ENCODE measurements around the gene B3GALNT1. TPM values are rescaled to one million over a fixed set of nuclear protein-coding genes. Genes with fewer than 3 reads are reported as not detected.
A peak's percentile ranks its signal among the peaks of the same experiment; 100 is the strongest.

Gene B3GALNT1
- total and polyA plus RNA-seq, 4 donors: 4.6 to 24.0 (median 15.3) TPM

DNA sequence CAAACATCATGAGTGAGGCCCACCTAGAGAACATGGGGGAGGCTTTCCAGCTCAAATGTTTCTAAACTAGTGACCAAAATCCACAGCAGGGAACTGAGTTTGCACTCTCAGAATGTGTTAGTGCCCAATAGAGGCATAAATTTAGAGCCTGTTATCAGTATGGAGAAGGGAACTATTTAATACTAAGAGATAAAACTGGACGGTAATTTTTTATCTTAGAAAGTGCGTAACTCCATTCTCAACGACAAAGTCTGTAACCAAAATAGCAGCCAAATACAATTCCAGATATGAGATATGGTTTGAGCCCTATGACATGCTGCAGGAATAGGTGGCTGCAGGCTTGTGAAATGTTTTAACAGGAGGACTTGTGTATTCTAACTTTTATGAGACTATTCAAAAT is 3.5 kb downstream of the B3GALNT1 start:
- no peak for DNase-seq
- Histone ChIP-seq H3K9me3 (ENCODE audit: control insufficient read depth in 4 of 4, insufficient read depth in 3 of 4, low read length in 3 of 4) (peaks cover 0 to 3% (median 0%) of the 10 kb centered on the region in 4 donors), H3K27me3 (ENCODE audit: control insufficient read depth in 3 of 3, insufficient read depth in 3 of 3, low read length in 2 of 3) (no peaks in the 10 kb centered on the region), H3K4me1 (ENCODE audit: control insufficient read depth in 5 of 5, insufficient read depth in 5 of 5, low read length in 5 of 5) (peaks cover 0 to 12% (median 3%) of the 10 kb centered on the region in 5 donors), H3K9ac (ENCODE audit: insufficient read depth in 1 of 2, low read length in 2 of 2) (no peak overlapping the region), H3K36me3 (ENCODE audit: control insufficient read depth in 4 of 4, insufficient read depth in 4 of 4, low read length in 4 of 4) (peaks cover 1 to 32% (median 11%) of the 10 kb centered on the region in 4 donors), H3K4me3 (no peak overlapping the region), H3K27ac (ENCODE audit: low read depth in 1 of 2, low read length in 1 of 2) (peak overlapping the region in 1 of 2 donors; percentile 72)
- 77 to 92% methylated on average over 3 of the region's 3 CpGs for WGBS, 2 donors
- TF ChIP-seq, protein P1, sequence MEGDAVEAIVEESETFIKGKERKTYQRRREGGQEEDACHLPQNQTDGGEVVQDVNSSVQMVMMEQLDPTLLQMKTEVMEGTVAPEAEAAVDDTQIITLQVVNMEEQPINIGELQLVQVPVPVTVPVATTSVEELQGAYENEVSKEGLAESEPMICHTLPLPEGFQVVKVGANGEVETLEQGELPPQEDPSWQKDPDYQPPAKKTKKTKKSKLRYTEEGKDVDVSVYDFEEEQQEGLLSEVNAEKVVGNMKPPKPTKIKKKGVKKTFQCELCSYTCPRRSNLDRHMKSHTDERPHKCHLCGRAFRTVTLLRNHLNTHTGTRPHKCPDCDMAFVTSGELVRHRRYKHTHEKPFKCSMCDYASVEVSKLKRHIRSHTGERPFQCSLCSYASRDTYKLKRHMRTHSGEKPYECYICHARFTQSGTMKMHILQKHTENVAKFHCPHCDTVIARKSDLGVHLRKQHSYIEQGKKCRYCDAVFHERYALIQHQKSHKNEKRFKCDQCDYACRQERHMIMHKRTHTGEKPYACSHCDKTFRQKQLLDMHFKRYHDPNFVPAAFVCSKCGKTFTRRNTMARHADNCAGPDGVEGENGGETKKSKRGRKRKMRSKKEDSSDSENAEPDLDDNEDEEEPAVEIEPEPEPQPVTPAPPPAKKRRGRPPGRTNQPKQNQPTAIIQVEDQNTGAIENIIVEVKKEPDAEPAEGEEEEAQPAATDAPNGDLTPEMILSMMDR (IDR thresholded peaks at IDR 0.05; ENCODE audit: control extremely low read depth, extremely low read depth): no peak
- ATAC-seq (ENCODE audit: insufficient read depth, low FRiP score): no peak

DNA sequence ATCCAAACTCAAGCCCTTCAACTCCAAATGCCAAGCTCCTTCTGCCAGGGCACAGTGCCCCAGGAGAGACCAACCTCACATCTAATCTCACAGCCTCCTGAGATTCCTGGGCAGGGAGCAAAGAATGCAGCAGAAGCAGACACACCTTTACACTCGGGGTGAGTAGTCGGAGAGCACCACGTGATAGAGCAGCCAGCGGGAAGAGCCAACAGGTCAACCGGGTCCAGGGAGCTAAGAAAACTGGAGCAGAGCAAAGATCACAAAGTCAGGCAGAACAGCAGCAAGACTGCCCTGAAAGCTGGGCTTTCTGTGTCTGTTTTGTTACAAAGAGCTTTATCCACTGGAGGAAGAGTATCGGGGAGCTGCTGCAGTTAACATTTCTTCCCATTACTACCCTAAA is 4.2 kb downstream of the B3GALNT1 start:
- Histone ChIP-seq H3K9ac (ENCODE audit: insufficient read depth in 1 of 2, low read length in 2 of 2) (no peak overlapping the region), H3K36me3 (ENCODE audit: control insufficient read depth in 4 of 4, insufficient read depth in 4 of 4, low read length in 4 of 4) (peaks cover 1 to 32% (median 11%) of the 10 kb centered on the region in 4 donors), H3K9me3 (ENCODE audit: control insufficient read depth in 4 of 4, insufficient read depth in 3 of 4, low read length in 3 of 4) (peaks cover 0 to 3% (median 0%) of the 10 kb centered on the region in 4 donors), H3K4me1 (ENCODE audit: control insufficient read depth in 5 of 5, insufficient read depth in 5 of 5, low read length in 5 of 5) (peaks cover 0 to 12% (median 3%) of the 10 kb centered on the region in 5 donors), H3K27me3 (ENCODE audit: control insufficient read depth in 3 of 3, insufficient read depth in 3 of 3, low read length in 2 of 3) (no peaks in the 10 kb centered on the region), H3K27ac (ENCODE audit: low read depth in 1 of 2, low read length in 1 of 2) (peak overlapping the region in 1 of 2 donors; percentile 51), H3K4me3 (no peak overlapping the region)
- WGBS, 2 donors: 81 to 89% methylated on average over 6 of the region's 6 CpGs
- ATAC-seq (ENCODE audit: insufficient read depth, low FRiP score) (peak; percentile 24), DNase-seq (no peak)
- TF ChIP-seq, protein P1 (IDR thresholded peaks at IDR 0.05; ENCODE audit: control extremely low read depth, extremely low read depth): no peak

DNA sequence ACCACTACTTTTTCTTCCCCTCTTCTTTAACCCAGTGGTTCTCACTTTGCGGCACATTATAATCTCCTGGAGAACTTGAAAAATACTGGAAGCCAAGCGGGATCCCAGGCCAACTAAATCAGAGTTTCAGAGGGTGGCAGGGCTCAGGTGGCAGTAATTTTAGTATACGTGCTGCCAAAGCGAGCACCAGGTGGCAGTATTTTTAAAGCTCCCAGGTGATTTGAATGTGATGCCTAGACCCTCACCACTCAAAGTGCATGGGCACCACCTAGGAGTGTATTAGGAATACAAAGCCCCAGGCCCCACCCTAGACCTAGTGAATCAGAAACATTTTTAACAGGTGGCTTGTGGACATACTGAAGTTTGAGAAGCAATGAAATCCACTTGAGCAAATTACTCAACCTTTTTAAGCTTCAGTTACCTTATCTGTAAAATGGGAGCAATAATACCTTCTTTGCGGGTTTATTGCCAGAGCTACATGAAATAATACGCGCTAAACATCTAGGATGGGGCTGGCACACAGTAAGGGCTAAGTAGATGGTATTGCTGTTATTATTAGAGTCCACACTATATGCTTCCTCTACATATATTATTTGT is 8.3 kb downstream of the B3GALNT1 start:
- DNase-seq (peak in 2 of 3 donors; percentile 9 to 13), ATAC-seq (ENCODE audit: insufficient read depth, low FRiP score) (no peak)
- no peak overlapping the region for H3K27ac ChIP-seq (ENCODE audit: low read depth in 1 of 2, low read length in 1 of 2)
- peaks cover 0 to 12% (median 0%) of the 10 kb centered on the region in 5 donors for H3K4me1 ChIP-seq (ENCODE audit: control insufficient read depth in 5 of 5, insufficient read depth in 5 of 5, low read length in 5 of 5)
- 82 to 84% methylated on average over 7 of the region's 7 CpGs for WGBS, 2 donors
- TF ChIP-seq, protein P1 (IDR thresholded peaks at IDR 0.05; ENCODE audit: control extremely low read depth, extremely low read depth): no peak
- H3K9ac ChIP-seq (ENCODE audit: insufficient read depth in 1 of 2, low read length in 2 of 2): no peak overlapping the region
- H3K27me3 ChIP-seq (ENCODE audit: control insufficient read depth in 3 of 3, insufficient read depth in 3 of 3, low read length in 2 of 3): no peaks in the 10 kb centered on the region
- no peaks in the 10 kb centered on the region for H3K9me3 ChIP-seq (ENCODE audit: control insufficient read depth in 4 of 4, insufficient read depth in 3 of 4, low read length in 3 of 4)
- no peak overlapping the region for H3K4me3 ChIP-seq
- peaks cover 1 to 21% (median 7%) of the 10 kb centered on the region in 4 donors for H3K36me3 ChIP-seq (ENCODE audit: control insufficient read depth in 4 of 4, insufficient read depth in 4 of 4, low read length in 4 of 4)
